ENCODE data around the gene INTS3.

Gene INTS3

DNA sequence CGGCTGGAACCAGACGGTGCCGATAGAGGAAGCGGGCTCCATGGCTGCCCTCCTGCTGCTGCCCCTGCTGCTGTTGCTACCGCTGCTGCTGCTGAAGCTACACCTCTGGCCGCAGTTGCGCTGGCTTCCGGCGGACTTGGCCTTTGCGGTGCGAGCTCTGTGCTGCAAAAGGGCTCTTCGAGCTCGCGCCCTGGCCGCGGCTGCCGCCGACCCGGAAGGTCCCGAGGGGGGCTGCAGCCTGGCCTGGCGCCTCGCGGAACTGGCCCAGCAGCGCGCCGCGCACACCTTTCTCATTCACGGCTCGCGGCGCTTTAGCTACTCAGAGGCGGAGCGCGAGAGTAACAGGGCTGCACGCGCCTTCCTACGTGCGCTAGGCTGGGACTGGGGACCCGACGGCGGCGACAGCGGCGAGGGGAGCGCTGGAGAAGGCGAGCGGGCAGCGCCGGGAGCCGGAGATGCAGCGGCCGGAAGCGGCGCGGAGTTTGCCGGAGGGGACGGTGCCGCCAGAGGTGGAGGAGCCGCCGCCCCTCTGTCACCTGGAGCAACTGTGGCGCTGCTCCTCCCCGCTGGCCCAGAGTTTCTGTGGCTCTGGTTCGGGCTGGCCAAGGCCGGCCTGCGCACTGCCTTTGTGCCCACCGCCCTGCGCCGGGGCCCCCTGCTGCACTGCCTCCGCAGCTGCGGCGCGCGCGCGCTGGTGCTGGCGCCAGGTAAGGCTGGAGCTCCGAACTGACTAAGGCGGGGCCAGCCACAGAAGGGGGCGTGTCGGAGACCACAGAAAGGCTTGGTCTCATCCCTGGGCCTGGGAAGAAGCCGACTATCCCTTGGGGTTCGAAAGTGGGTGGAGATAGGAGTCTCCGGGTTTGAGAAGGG is 47.8 kb downstream of the INTS3 start:
- peaks cover 10% of the 10 kb centered on the region for H3K4me1 ChIP-seq (ENCODE audit: insufficient read depth, low read length, poor library complexity, severe bottlenecking)
- no peaks in the 10 kb centered on the region; the same call in 1 of the 2 replicates for H3F3A ChIP-seq (ENCODE audit: low read depth)
- no peaks in the 10 kb centered on the region for H3K9me2 ChIP-seq (replicated peaks; ENCODE audit: low read depth, low read length)
- H3K4me3 ChIP-seq (ENCODE audit: low read length, poor library complexity, severe bottlenecking) = peak overlapping the region; percentile 71
- no peaks in the 10 kb centered on the region for H3K9me3 ChIP-seq (ENCODE audit: insufficient read depth, low read depth, low read length)
- H3K4me2 ChIP-seq (ENCODE audit: low read depth, low read length, poor library complexity, severe bottlenecking) = peak overlapping the region; percentile 78
- H2AFZ ChIP-seq (ENCODE audit: low read length) = peak overlapping the region; percentile 81
- peaks cover 15% of the 10 kb centered on the region; the same call in 1 of the 2 replicates for H3K36me3 ChIP-seq (ENCODE audit: insufficient read depth, low read length)
- no peaks in the 10 kb centered on the region for H4K20me1 ChIP-seq (ENCODE audit: insufficient read depth, low read length, poor library complexity, severe bottlenecking)
- H3K79me2 ChIP-seq (ENCODE audit: insufficient read depth, low read length) = no peaks in the 10 kb centered on the region
- TF ChIP-seq EZH2phosphoT487 (IDR thresholded peaks at IDR 0.05; ENCODE audit: borderline replicate concordance) = no peak
- TF ChIP-seq, protein P1, sequence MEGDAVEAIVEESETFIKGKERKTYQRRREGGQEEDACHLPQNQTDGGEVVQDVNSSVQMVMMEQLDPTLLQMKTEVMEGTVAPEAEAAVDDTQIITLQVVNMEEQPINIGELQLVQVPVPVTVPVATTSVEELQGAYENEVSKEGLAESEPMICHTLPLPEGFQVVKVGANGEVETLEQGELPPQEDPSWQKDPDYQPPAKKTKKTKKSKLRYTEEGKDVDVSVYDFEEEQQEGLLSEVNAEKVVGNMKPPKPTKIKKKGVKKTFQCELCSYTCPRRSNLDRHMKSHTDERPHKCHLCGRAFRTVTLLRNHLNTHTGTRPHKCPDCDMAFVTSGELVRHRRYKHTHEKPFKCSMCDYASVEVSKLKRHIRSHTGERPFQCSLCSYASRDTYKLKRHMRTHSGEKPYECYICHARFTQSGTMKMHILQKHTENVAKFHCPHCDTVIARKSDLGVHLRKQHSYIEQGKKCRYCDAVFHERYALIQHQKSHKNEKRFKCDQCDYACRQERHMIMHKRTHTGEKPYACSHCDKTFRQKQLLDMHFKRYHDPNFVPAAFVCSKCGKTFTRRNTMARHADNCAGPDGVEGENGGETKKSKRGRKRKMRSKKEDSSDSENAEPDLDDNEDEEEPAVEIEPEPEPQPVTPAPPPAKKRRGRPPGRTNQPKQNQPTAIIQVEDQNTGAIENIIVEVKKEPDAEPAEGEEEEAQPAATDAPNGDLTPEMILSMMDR (conservative IDR thresholded peaks at IDR 0.05; ENCODE audit: low read length) = no peak
- H3K9ac ChIP-seq (ENCODE audit: low read depth, low read length, poor library complexity, severe bottlenecking) = peak overlapping the region; percentile 69
- H3K27me3 ChIP-seq (ENCODE audit: insufficient read depth, low read length, poor library complexity, severe bottlenecking) = no peaks in the 10 kb centered on the region

DNA sequence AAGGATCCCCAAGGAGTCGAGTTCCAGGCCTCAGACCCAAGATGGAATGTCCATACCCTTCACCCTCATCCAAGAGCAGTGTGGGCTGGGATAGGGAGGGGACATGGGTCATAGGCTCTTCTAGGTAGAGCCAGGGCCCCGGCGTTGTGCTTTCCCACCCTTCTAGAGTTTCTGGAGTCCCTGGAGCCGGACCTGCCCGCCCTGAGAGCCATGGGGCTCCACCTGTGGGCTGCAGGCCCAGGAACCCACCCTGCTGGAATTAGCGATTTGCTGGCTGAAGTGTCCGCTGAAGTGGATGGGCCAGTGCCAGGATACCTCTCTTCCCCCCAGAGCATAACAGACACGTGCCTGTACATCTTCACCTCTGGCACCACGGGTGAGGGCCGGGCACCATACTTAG is 48.5 kb downstream of the INTS3 start:
- Histone ChIP-seq H3K4me3 (ENCODE audit: low read length, poor library complexity, severe bottlenecking) (peak overlapping the region; percentile 71), H3F3A (ENCODE audit: low read depth) (no peaks in the 10 kb centered on the region; the same call in 1 of the 2 replicates), H3K4me1 (ENCODE audit: insufficient read depth, low read length, poor library complexity, severe bottlenecking) (peaks cover 3% of the 10 kb centered on the region), H3K9ac (ENCODE audit: low read depth, low read length, poor library complexity, severe bottlenecking) (peak overlapping the region; percentile 69), H4K20me1 (ENCODE audit: insufficient read depth, low read length, poor library complexity, severe bottlenecking) (no peaks in the 10 kb centered on the region), H3K9me2 (replicated peaks; ENCODE audit: low read depth, low read length) (no peaks in the 10 kb centered on the region), H3K79me2 (ENCODE audit: insufficient read depth, low read length) (no peaks in the 10 kb centered on the region), H3K4me2 (ENCODE audit: low read depth, low read length, poor library complexity, severe bottlenecking) (peak overlapping the region; percentile 78), H3K27me3 (ENCODE audit: insufficient read depth, low read length, poor library complexity, severe bottlenecking) (no peaks in the 10 kb centered on the region), H3K9me3 (ENCODE audit: insufficient read depth, low read depth, low read length) (no peaks in the 10 kb centered on the region), H2AFZ (ENCODE audit: low read length) (peak overlapping the region; percentile 81), H3K36me3 (ENCODE audit: insufficient read depth, low read length) (peaks cover 15% of the 10 kb centered on the region; the same call in 1 of the 2 replicates)
- no peak for TF ChIP-seq EZH2phosphoT487 (IDR thresholded peaks at IDR 0.05; ENCODE audit: borderline replicate concordance)
- TF ChIP-seq, protein P1 (conservative IDR thresholded peaks at IDR 0.05; ENCODE audit: low read length) = no peak

DNA sequence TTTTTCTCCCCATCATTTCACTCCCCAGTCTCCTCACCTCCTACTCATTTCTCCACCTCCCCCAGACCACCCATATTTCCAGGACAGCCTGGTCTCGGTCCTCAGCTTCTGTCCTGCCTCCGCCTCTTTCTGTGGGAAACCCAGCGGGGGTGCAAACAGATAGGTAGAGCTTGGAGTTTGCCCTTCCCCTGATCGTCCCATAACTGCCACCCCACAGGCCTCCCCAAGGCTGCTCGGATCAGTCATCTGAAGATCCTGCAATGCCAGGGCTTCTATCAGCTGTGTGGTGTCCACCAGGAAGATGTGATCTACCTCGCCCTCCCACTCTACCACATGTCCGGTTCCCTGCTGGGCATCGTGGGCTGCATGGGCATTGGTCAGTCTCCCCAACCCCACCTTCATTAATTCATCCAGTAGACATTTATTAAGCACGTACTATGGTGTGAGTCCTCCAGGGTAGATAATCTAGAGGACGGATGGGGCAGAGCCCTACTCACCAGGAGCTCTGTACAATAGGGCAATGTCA is 49.1 kb downstream of the INTS3 start:
- Histone ChIP-seq H2AFZ (ENCODE audit: low read length) (no peak overlapping the region), H3K4me1 (ENCODE audit: insufficient read depth, low read length, poor library complexity, severe bottlenecking) (no peaks in the 10 kb centered on the region), H4K20me1 (ENCODE audit: insufficient read depth, low read length, poor library complexity, severe bottlenecking) (no peaks in the 10 kb centered on the region), H3K27me3 (ENCODE audit: insufficient read depth, low read length, poor library complexity, severe bottlenecking) (no peaks in the 10 kb centered on the region), H3K9me2 (replicated peaks; ENCODE audit: low read depth, low read length) (no peaks in the 10 kb centered on the region), H3K4me2 (ENCODE audit: low read depth, low read length, poor library complexity, severe bottlenecking) (peak overlapping the region; percentile 78), H3K9ac (ENCODE audit: low read depth, low read length, poor library complexity, severe bottlenecking) (no peak overlapping the region), H3K79me2 (ENCODE audit: insufficient read depth, low read length) (no peaks in the 10 kb centered on the region), H3K4me3 (ENCODE audit: low read length, poor library complexity, severe bottlenecking) (no peak overlapping the region), H3K9me3 (ENCODE audit: insufficient read depth, low read depth, low read length) (no peaks in the 10 kb centered on the region), H3F3A (ENCODE audit: low read depth) (no peaks in the 10 kb centered on the region; the same call in 1 of the 2 replicates), H3K36me3 (ENCODE audit: insufficient read depth, low read length) (peaks cover 12% of the 10 kb centered on the region; the same call in 1 of the 2 replicates)
- no peak for TF ChIP-seq EZH2phosphoT487 (IDR thresholded peaks at IDR 0.05; ENCODE audit: borderline replicate concordance)
- TF ChIP-seq, protein P1 (conservative IDR thresholded peaks at IDR 0.05; ENCODE audit: low read length) = no peak
